Naive B cell (primary cell): ENCODE results near the gene PRPF39. TPM values are rescaled to one million over a fixed set of nuclear protein-coding genes. Genes with fewer than 3 reads are reported as not detected.
"Not testable (repeated sequence)": the region's sequence is repeated elsewhere in the genome, so short reads cannot be mapped to it uniquely, and the experiment has no call there.

Source experiments
- ATAC-seq, 2 donors: fragments of 150-1000 bp; cut with Tn5 transposase; 2 replicates each; pipeline ENCODE4 v1.10.0; 2021; ENCODE audit warnings: low read depth in 2 of 2, mild to moderate bottlenecking in 2 of 2, moderate library complexity in 2 of 2
- DNase-seq: peaks from one replicate; pipeline ENCODE4 v3.0.0; 2022
- H3K27ac Mint-ChIP-seq, 6 donors: one replicate each; pipeline ENCODE4 v1.8.0; 2020 to 2022; ENCODE audit warnings: mild to moderate bottlenecking in 6 of 6, mixed read lengths in 6 of 6, moderate library complexity in 5 of 6, inconsistent platforms in 2 of 6
- H3K27me3 Mint-ChIP-seq, 3 donors: one replicate each; pipeline ENCODE4 v1.8.0; 2021 to 2022; ENCODE audit warnings: mixed read lengths in 3 of 3, mild to moderate bottlenecking in 1 of 3
- H3K36me3 Mint-ChIP-seq, 2 donors: one replicate each; pipeline ENCODE4 v1.8.0; 2020 to 2022; ENCODE audit warnings: mixed read lengths in 2 of 2, inconsistent platforms in 1 of 2, mild to moderate bottlenecking in 1 of 2
- H3K4me1 Mint-ChIP-seq, 3 donors: one replicate each; pipeline ENCODE4 v1.8.0; 2020 to 2022; ENCODE audit warnings: mixed read lengths in 3 of 3, inconsistent platforms in 1 of 3, mild to moderate bottlenecking in 1 of 3, moderate library complexity in 1 of 3
- H3K4me3 Mint-ChIP-seq, 8 donors: one replicate each; pipeline ENCODE4 v1.8.0; 2020 to 2022; ENCODE audit warnings: mild to moderate bottlenecking in 8 of 8, mixed read lengths in 8 of 8, moderate library complexity in 8 of 8, inconsistent platforms in 2 of 8
- H3K9me3 Mint-ChIP-seq, 7 donors: one replicate each; pipeline ENCODE4 v1.8.0; 2020 to 2022; ENCODE audit warnings: mixed read lengths in 7 of 7, mild to moderate bottlenecking in 5 of 7, inconsistent platforms in 2 of 7, moderate library complexity in 1 of 7
- polyA plus RNA-seq, 6 donors: library from polyadenylated mRNA; unstranded; fragments of 300-500 nt; fragmentation: Illumina TruSeq; gene quantifications; one replicate each; pipeline ENCODE4 v1.2.3, GENCODE V29; 2021; ENCODE audit warnings: low read depth in 6 of 6

Gene PRPF39
- polyA plus RNA-seq, 6 donors from 2014 or later: 9.2 to 19.6 (median 13.1) TPM

- Mint-ChIP-seq H3K27me3 (no peaks in the 10 kb centered on the region), H3K4me1 (peaks cover 23 to 45% (median 38%) of the 10 kb centered on the region in 3 donors), H3K36me3 (no peaks in the 10 kb centered on the region), H3K4me3 (peak within 1 kb of the TSS; percentile 94 to 100 (median 99)), H3K9me3 (no peaks in the 10 kb centered on the region), H3K27ac (peak within 1 kb of the TSS; percentile 91 to 99 (median 96))
- peak; percentile 88 to 91 for ATAC-seq
- peak; percentile 92 for DNase-seq
These were observed 50.4 kb downstream of the PRPF39 start, which contains the start of gene FKBP3 for GRCh38 chr14:45134051-45134958. TSS of gene FKBP3 (minus strand) at chr14:45134481. CDS start at chr14:45134456, 25 bp downstream.

DNA sequence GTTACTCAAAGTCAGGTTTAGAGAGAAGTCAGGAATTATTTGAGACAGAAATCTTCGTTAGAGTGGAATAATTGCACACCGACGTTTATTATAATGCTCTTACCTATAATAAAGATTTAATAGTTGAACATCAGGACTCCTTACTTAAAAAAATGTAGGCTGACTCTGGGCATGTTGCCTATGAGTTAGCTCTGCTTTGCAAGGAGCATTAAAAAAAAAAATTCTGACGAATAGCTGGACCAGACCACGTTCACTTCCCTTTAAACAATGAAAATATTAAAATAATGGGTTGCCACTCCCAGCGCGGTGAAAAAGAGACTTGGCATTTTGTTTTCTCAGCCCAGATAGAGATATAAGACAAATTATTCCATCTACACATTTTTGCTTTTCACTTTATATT lies 51.2 kb downstream of the PRPF39 start:
- DNase-seq: no peak
- Mint-ChIP-seq H3K36me3 (peaks cover 0 to 2% of the 10 kb centered on the region in 2 donors), H3K9me3 (no peaks in the 10 kb centered on the region), H3K4me3 (peak overlapping the region; percentile 94 to 100 (median 99)), H3K27ac (peak overlapping the region; percentile 91 to 99 (median 96)), H3K27me3 (no peaks in the 10 kb centered on the region), H3K4me1 (peaks cover 23 to 47% (median 40%) of the 10 kb centered on the region in 3 donors)
- ATAC-seq: no peak

- peak within 1 kb of the TSS; percentile 91 to 99 (median 96) for H3K27ac Mint-ChIP-seq
- peaks cover 0 to 5% of the 10 kb centered on the region in 2 donors for H3K36me3 Mint-ChIP-seq
- no peaks in the 10 kb centered on the region for H3K9me3 Mint-ChIP-seq
- DNase-seq: peak; percentile 87
- peak; percentile 38 to 46 for ATAC-seq
- no peaks in the 10 kb centered on the region for H3K27me3 Mint-ChIP-seq
- H3K4me1 Mint-ChIP-seq: peaks cover 23 to 46% (median 45%) of the 10 kb centered on the region in 3 donors
- peak within 1 kb of the TSS; percentile 94 to 100 (median 99) for H3K4me3 Mint-ChIP-seq
These were observed 51.9 kb downstream of the PRPF39 start, which contains the start of gene FANCM for GRCh38 chr14:45135659-45136395. TSS of gene FANCM (plus strand) at chr14:45135930. CDS start at chr14:45136032, 102 bp downstream.

- DNase-seq: peak; percentile 3
- peaks cover 23 to 46% (median 42%) of the 10 kb centered on the region in 3 donors for H3K4me1 Mint-ChIP-seq
- no peaks in the 10 kb centered on the region for H3K9me3 Mint-ChIP-seq
These were observed 52.5 kb downstream of the PRPF39 start for GRCh38 chr14:45136399-45136798.

GRCh38 chr14:45140661-45141187 lies 56.8 kb downstream of the PRPF39 start:
- Mint-ChIP-seq H3K4me1 (peaks cover 22 to 52% (median 46%) of the 10 kb centered on the region in 3 donors), H3K36me3 (peaks cover 0 to 9% of the 10 kb centered on the region in 2 donors), H3K27me3 (no peaks in the 10 kb centered on the region), H3K27ac (peak overlapping the region in 1 of 6 donors; percentile 60), H3K9me3 (no peaks in the 10 kb centered on the region), H3K4me3 (peak overlapping the region in 1 of 8 donors; percentile 32)
- DNase-seq (no peak), ATAC-seq (no peak)

More at GRCh38 chr14:45136399-45136798, 52.5 kb downstream of the PRPF39 start:
- peaks cover 0 to 5% of the 10 kb centered on the region in 2 donors for H3K36me3 Mint-ChIP-seq
- peak overlapping the region in 5 of 6 donors; percentile 49 to 98 (median 94) for H3K27ac Mint-ChIP-seq
- H3K4me3 Mint-ChIP-seq: peak overlapping the region; percentile 94 to 100 (median 99)
- H3K27me3 Mint-ChIP-seq: no peaks in the 10 kb centered on the region
- no peak for ATAC-seq

GRCh38 chr14:45142083-45142482 lies 58.2 kb downstream of the PRPF39 start:
- Mint-ChIP-seq H3K4me1 (peaks cover 18 to 41% (median 34%) of the 10 kb centered on the region in 3 donors), H3K4me3 (peak overlapping the region in 4 of 8 donors; percentile 9 to 48 (median 40)), H3K27ac (peak overlapping the region in 4 of 6 donors; percentile 2 to 43 (median 22)), H3K36me3 (peaks cover 0 to 13% of the 10 kb centered on the region in 2 donors)
- peak; percentile 83 to 94 for ATAC-seq
- not testable (repeated sequence) for H3K27me3 Mint-ChIP-seq, H3K9me3 Mint-ChIP-seq
- DNase-seq: peak; percentile 15

DNA sequence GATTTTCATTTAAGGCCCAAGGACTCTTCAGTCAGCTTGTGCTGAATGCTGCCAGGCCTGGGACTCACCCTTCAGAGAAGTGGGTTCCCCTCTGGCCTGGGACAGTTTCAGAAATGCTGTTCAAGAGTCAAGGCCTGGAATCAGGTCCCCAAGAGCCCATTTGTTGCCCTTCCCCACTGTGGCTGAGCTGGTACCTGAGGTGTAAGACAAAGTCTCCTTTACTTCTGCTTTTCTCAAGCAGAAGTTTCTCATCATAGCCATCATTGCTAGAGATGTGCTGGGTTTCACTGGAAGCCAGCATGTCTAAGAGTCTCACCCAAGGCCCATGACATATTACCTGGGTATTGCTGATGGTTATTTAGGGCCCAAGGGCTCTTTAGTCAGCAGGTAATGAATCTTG lies 60.7 kb downstream of the PRPF39 start:
- no peaks in the 10 kb centered on the region for H3K27me3 Mint-ChIP-seq
- peaks cover 7 to 29% (median 21%) of the 10 kb centered on the region in 3 donors for H3K4me1 Mint-ChIP-seq
- DNase-seq (no peak), ATAC-seq (peak in 1 of 2 donors; percentile 44)
- peaks cover 0 to 13% of the 10 kb centered on the region in 2 donors for H3K36me3 Mint-ChIP-seq
- peak overlapping the region in 1 of 8 donors; percentile 7 for H3K4me3 Mint-ChIP-seq
- H3K27ac Mint-ChIP-seq: peak overlapping the region in 1 of 6 donors; percentile 18
- no peaks in the 10 kb centered on the region for H3K9me3 Mint-ChIP-seq

- no peak for DNase-seq
- no peaks in the 10 kb centered on the region for H3K27me3 Mint-ChIP-seq
- no peak for ATAC-seq
- peaks cover under 1 to 10% of the 10 kb centered on the region in 2 donors for H3K36me3 Mint-ChIP-seq
- H3K4me3 Mint-ChIP-seq: no peak overlapping the region
- H3K27ac Mint-ChIP-seq: no peak overlapping the region
- H3K9me3 Mint-ChIP-seq: no peaks in the 10 kb centered on the region
- H3K4me1 Mint-ChIP-seq: peaks cover 7 to 27% (median 21%) of the 10 kb centered on the region in 3 donors
These were observed 61.3 kb downstream of the PRPF39 start for GRCh38 chr14:45145214-45145613.

DNA sequence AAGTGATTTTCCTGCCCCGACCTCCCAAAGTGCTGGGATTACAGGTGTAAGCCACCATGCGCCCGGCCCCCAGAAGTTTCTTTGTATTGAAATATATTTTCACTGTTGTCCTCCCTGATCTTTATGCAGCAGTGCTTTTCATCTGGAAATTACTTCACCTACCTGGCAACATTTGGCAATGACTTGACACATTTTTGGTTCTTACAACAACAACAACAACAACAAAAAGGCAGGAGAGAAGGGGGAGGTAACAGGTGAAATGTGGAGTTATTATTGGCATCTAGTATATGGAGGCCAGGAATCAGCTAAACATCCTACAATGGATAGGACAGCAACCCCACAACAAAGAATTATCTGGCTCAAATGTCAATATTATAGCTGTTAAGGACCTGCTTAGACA lies 65.7 kb downstream of the PRPF39 start:
- peaks cover 0 to 6% (median 4%) of the 10 kb centered on the region in 3 donors for H3K4me1 Mint-ChIP-seq
- no peaks in the 10 kb centered on the region for H3K9me3 Mint-ChIP-seq
- no peaks in the 10 kb centered on the region for H3K27me3 Mint-ChIP-seq
- H3K4me3 Mint-ChIP-seq: no peak overlapping the region
- DNase-seq: no peak
- peaks cover 7 to 12% of the 10 kb centered on the region in 2 donors for H3K36me3 Mint-ChIP-seq
- H3K27ac Mint-ChIP-seq: no peak overlapping the region
- ATAC-seq: no peak

GRCh38 chr14:45150386-45150890 lies 66.5 kb downstream of the PRPF39 start:
- no peak for DNase-seq
- H3K27me3 Mint-ChIP-seq: no peaks in the 10 kb centered on the region
- peaks cover 0 to 2% (median 0%) of the 10 kb centered on the region in 3 donors for H3K4me1 Mint-ChIP-seq
- no peak for ATAC-seq
- H3K36me3 Mint-ChIP-seq: peaks cover 7 to 9% of the 10 kb centered on the region in 2 donors
- H3K9me3 Mint-ChIP-seq: no peaks in the 10 kb centered on the region
- H3K27ac Mint-ChIP-seq: no peak overlapping the region
- H3K4me3 Mint-ChIP-seq: no peak overlapping the region

- Mint-ChIP-seq H3K4me3 (no peak overlapping the region), H3K4me1 (no peaks in the 10 kb centered on the region), H3K36me3 (peaks cover 0 to 13% of the 10 kb centered on the region in 2 donors)
These were observed 72.2 kb downstream of the PRPF39 start for GRCh38 chr14:45156067-45156466.

More at GRCh38 chr14:45156067-45156466, 72.2 kb downstream of the PRPF39 start:
- Mint-ChIP-seq H3K27ac (peak overlapping the region in 2 of 6 donors; percentile 12 to 33), H3K27me3 (no peaks in the 10 kb centered on the region), H3K9me3 (no peaks in the 10 kb centered on the region)
- no peak for ATAC-seq
- DNase-seq: no peak
